ENCODE data around the gene CKAP5.
"Not testable (repeated sequence)": the region's sequence is repeated elsewhere in the genome, so short reads cannot be mapped to it uniquely, and the experiment has no call there.

Gene CKAP5

DNA sequence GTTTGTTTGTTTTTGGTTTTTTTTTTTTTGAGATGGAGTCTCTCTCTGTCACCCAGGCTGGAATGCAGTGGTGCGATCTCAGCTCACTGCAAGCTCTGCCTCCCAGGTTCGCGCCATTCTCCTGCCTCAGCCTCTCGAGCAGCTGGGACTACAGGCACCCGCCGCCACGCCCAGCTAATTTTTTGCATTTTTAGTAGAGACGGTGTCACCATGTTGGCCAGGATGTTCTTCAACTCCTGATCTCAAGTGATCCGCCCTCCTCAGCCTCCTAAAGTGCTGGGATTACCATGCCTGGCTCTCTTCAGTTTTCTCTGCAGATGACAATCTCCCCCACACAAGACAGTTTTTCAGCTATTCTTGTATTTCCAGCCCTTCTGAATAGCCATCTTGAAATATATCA lies 136.7 kb downstream of the CKAP5 start:
- DNase-seq (ENCODE audit: low spot score in 2 of 2); in situ Hi-C loops (cut with MboI; ENCODE audit: low sequenced_read_pairs); H3K4me3 ChIP-seq; H3K27me3 ChIP-seq (ENCODE audit: low read depth); H3K9me3 ChIP-seq; H3K4me1 ChIP-seq: not testable (repeated sequence)
- peaks cover 23% of the 10 kb centered on the region for H3K36me3 ChIP-seq (replicated peaks)

- DNase-seq (ENCODE audit: low spot score in 2 of 2): no peak
- Histone ChIP-seq H3K36me3 (replicated peaks) (peaks cover 45% of the 10 kb centered on the region), H3K27me3 (ENCODE audit: low read depth) (no peaks in the 10 kb centered on the region), H3K4me3 (no peak overlapping the region), H3K4me1 (peaks cover 3% of the 10 kb centered on the region), H3K9me3 (no peaks in the 10 kb centered on the region)
- in situ Hi-C loops (cut with MboI; ENCODE audit: low sequenced_read_pairs): no loop called here
Observed at GRCh38 chr11:46706886-46707285, 139.2 kb downstream of the CKAP5 start.

GRCh38 chr11:46705070-46705688 lies 140.9 kb downstream of the CKAP5 start:
- Histone ChIP-seq H3K9me3 (no peaks in the 10 kb centered on the region), H3K4me1 (peaks cover 7% of the 10 kb centered on the region), H3K27me3 (ENCODE audit: low read depth) (no peaks in the 10 kb centered on the region), H3K4me3 (no peak overlapping the region), H3K36me3 (replicated peaks) (peaks cover 48% of the 10 kb centered on the region)
- no peak for DNase-seq (ENCODE audit: low spot score in 2 of 2)
- in situ Hi-C loops (cut with MboI; ENCODE audit: low sequenced_read_pairs): no loop called here

DNA sequence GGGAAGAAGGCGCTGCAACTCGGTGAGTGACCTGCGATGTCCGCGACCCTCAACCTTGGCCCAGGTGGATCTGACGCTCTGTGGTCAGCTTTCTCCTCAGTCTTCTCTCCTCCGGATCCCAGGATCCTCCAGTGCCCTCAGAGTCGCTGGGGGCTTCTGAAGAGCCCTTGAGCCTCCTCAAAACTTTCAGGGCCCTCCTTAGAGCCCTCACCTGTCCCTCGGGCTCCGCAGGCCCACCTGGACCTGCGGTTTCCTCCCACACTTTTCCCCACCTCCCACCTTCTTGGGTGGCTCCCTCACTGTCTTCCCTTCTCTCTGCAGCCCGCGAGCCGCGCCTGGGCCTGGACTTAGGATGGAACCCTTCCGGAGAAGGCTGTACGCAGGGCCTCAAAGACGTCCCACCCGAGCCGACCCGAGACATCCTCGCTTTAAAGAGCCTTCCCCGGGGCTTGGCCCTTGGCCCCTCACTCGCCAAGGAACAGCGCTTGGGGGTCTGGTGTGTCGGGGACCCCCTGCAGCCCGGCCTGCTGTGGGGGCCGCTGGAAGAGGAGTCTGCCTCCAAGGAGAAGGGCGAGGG lies 144.9 kb downstream of the CKAP5 start:
- DNase-seq (ENCODE audit: low spot score in 2 of 2): no peak
- peak overlapping the region; percentile 83 for H3K4me3 ChIP-seq

GRCh38 chr11:46700241-46701077 lies 145.6 kb downstream of the CKAP5 start, which contains the start of the genes ARHGAP1 and ZNF408:
Gene ARHGAP1, minus strand, starts transcription at chr11:46700619. Its CDS starts 4,512 bp downstream, at chr11:46696107.
Gene ZNF408, plus strand, starts transcription at chr11:46701031. Its CDS starts 17 bp downstream, at chr11:46701048.
- H3K27me3 ChIP-seq (ENCODE audit: low read depth): no peaks in the 10 kb centered on the region
- peaks cover 36% of the 10 kb centered on the region for H3K36me3 ChIP-seq (replicated peaks)
- H3K9me3 ChIP-seq: no peaks in the 10 kb centered on the region
- in situ Hi-C loops (cut with MboI; ENCODE audit: low sequenced_read_pairs): no loop called here
- DNase-seq (ENCODE audit: low spot score in 2 of 2): peak; percentile 95 to 100
- peak within 1 kb of the TSS; percentile 83 for H3K4me3 ChIP-seq
- peaks cover 7% of the 10 kb centered on the region for H3K4me1 ChIP-seq

More for the DNA sequence above, 144.9 kb downstream of the CKAP5 start:
- Histone ChIP-seq H3K9me3 (no peaks in the 10 kb centered on the region), H3K36me3 (replicated peaks) (peaks cover 43% of the 10 kb centered on the region), H3K27me3 (ENCODE audit: low read depth) (no peaks in the 10 kb centered on the region), H3K4me1 (peaks cover 7% of the 10 kb centered on the region)
- in situ Hi-C loops (cut with MboI; ENCODE audit: low sequenced_read_pairs): no loop called here

DNA sequence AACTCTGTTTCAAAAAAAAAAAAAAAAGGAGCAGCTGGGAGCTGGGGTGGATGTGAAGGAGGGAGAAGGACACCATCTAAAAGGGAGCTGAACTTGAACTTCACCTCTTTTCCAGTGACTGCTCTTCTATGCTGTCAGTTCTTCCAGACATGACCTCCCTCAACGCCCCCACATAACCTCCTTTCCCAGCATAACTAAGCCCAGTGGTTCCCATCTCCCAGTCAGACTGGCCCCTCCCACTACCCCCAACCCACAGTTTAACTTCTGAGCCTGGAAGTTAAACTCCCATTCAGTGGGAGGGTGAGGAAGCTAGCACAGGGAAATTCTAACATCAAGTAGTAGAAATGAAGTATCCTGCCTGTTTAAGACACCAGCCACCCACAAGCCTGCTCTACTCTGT lies 147.5 kb downstream of the CKAP5 start:
- no peak overlapping the region for H3K4me3 ChIP-seq
- in situ Hi-C loops (cut with MboI; ENCODE audit: low sequenced_read_pairs): no loop called here

GRCh38 chr11:46697723-46698122 lies 148.4 kb downstream of the CKAP5 start:
- no peak for DNase-seq (ENCODE audit: low spot score in 2 of 2)
- Histone ChIP-seq H3K9me3 (no peaks in the 10 kb centered on the region), H3K36me3 (replicated peaks) (peaks cover 19% of the 10 kb centered on the region), H3K4me1 (peaks cover 7% of the 10 kb centered on the region), H3K4me3 (no peak overlapping the region), H3K27me3 (ENCODE audit: low read depth) (no peaks in the 10 kb centered on the region)
- in situ Hi-C loops (cut with MboI; ENCODE audit: low sequenced_read_pairs): no loop called here

More for the DNA sequence above, 147.5 kb downstream of the CKAP5 start:
- H3K27me3 ChIP-seq (ENCODE audit: low read depth): no peaks in the 10 kb centered on the region
- H3K9me3 ChIP-seq: no peaks in the 10 kb centered on the region
- peaks cover 27% of the 10 kb centered on the region for H3K36me3 ChIP-seq (replicated peaks)
- no peak for DNase-seq (ENCODE audit: low spot score in 2 of 2)
- peaks cover 7% of the 10 kb centered on the region for H3K4me1 ChIP-seq

GRCh38 chr11:46697303-46697702 lies 148.8 kb downstream of the CKAP5 start:
- H3K27me3 ChIP-seq (ENCODE audit: low read depth): no peaks in the 10 kb centered on the region
- no peaks in the 10 kb centered on the region for H3K9me3 ChIP-seq
- DNase-seq (ENCODE audit: low spot score in 2 of 2): no peak
- peaks cover 15% of the 10 kb centered on the region for H3K36me3 ChIP-seq (replicated peaks)
- H3K4me3 ChIP-seq: no peak overlapping the region
- in situ Hi-C loops (cut with MboI; ENCODE audit: low sequenced_read_pairs): no loop called here
- peaks cover 7% of the 10 kb centered on the region for H3K4me1 ChIP-seq

GRCh38 chr11:46696212-46696558 lies 149.9 kb downstream of the CKAP5 start:
- in situ Hi-C loops (cut with MboI; ENCODE audit: low sequenced_read_pairs): no loop called here
- H3K27me3 ChIP-seq (ENCODE audit: low read depth): no peaks in the 10 kb centered on the region
- DNase-seq (ENCODE audit: low spot score in 2 of 2): no peak
- H3K9me3 ChIP-seq: no peaks in the 10 kb centered on the region
- no peak overlapping the region for H3K4me3 ChIP-seq
- H3K4me1 ChIP-seq: no peaks in the 10 kb centered on the region
- peaks cover 8% of the 10 kb centered on the region for H3K36me3 ChIP-seq (replicated peaks)

- Histone ChIP-seq H3K4me3 (no peak overlapping the region), H3K4me1 (no peaks in the 10 kb centered on the region), H3K9me3 (no peaks in the 10 kb centered on the region), H3K27me3 (ENCODE audit: low read depth) (no peaks in the 10 kb centered on the region), H3K36me3 (replicated peaks) (peaks cover 8% of the 10 kb centered on the region)
- in situ Hi-C loops (cut with MboI; ENCODE audit: low sequenced_read_pairs): no loop called here
- DNase-seq (ENCODE audit: low spot score in 2 of 2): no peak
Observed at GRCh38 chr11:46695345-46696211, 150.5 kb downstream of the CKAP5 start.

DNA sequence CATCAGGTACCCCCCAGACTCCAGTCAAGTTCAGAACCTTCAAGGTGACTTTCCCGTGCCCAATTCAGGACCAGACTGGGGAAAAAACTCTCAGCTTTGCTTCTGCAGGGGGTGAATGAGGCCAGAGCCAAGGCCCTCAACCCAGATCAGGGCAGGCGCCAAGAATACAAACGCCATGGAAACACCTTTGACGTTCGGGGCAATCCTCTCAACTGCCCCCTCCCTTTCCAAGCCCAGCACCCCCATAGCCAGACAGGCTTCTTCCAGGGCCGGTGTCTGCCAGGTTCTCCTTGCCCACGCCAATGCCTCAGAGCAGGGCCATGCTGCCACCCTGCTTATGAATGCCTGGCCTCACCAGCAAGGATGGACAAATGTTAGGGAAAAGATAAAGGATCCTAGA lies 151.5 kb downstream of the CKAP5 start:
- Histone ChIP-seq H3K36me3 (replicated peaks) (peaks cover 8% of the 10 kb centered on the region), H3K9me3 (no peaks in the 10 kb centered on the region), H3K4me3 (no peak overlapping the region), H3K4me1 (no peaks in the 10 kb centered on the region), H3K27me3 (ENCODE audit: low read depth) (no peaks in the 10 kb centered on the region)
- in situ Hi-C loops (cut with MboI; ENCODE audit: low sequenced_read_pairs): no loop called here
- DNase-seq (ENCODE audit: low spot score in 2 of 2): no peak

GRCh38 chr11:46694072-46694471 lies 152.0 kb downstream of the CKAP5 start:
- no peaks in the 10 kb centered on the region for H3K27me3 ChIP-seq (ENCODE audit: low read depth)

GRCh38 chr11:46693597-46694012 lies 152.5 kb downstream of the CKAP5 start:
- in situ Hi-C loops (cut with MboI; ENCODE audit: low sequenced_read_pairs): no loop called here
- H3K36me3 ChIP-seq (replicated peaks): peaks cover 8% of the 10 kb centered on the region
- no peak overlapping the region for H3K4me3 ChIP-seq
- no peaks in the 10 kb centered on the region for H3K9me3 ChIP-seq
- H3K27me3 ChIP-seq (ENCODE audit: low read depth): no peaks in the 10 kb centered on the region
- no peaks in the 10 kb centered on the region for H3K4me1 ChIP-seq
- DNase-seq (ENCODE audit: low spot score in 2 of 2): no peak

More at GRCh38 chr11:46694072-46694471, 152.0 kb downstream of the CKAP5 start:
- Histone ChIP-seq H3K4me3 (no peak overlapping the region), H3K9me3 (no peaks in the 10 kb centered on the region), H3K4me1 (no peaks in the 10 kb centered on the region), H3K36me3 (replicated peaks) (peaks cover 8% of the 10 kb centered on the region)
- no peak for DNase-seq (ENCODE audit: low spot score in 2 of 2)
- in situ Hi-C loops (cut with MboI; ENCODE audit: low sequenced_read_pairs): no loop called here
